GM23248 (cell line): ENCODE data around the gene FSTL4. TPM values are rescaled to one million over a fixed set of nuclear protein-coding genes. Genes with fewer than 3 reads are reported as not detected.

Source experiments
- DNase-seq: peaks from one replicate; pipeline ENCODE4 v3.0.0-alpha.2; 2015
- H2AFZ ChIP-seq: fragments of 200-600 bp; sonication (generic); 2 replicates; pipeline ENCODE4 v1.6.1; 2016; ENCODE audit warnings: antibody characterized with exemption
- H3F3A ChIP-seq: fragments of 200-600 bp; sonication (generic); 2 replicates; pipeline ENCODE4 v1.6.1; 2016; ENCODE audit warnings: mild to moderate bottlenecking, antibody characterized with exemption, mixed run types; ENCODE audit not compliant: insufficient read depth
- H3K27ac ChIP-seq: fragments of 200-600 bp; sonication (generic); 2 replicates; pipeline ENCODE4 v1.5.1; 2016; ENCODE audit warnings: mild to moderate bottlenecking
- H3K27me3 ChIP-seq: fragments of 200-600 bp; sonication (generic); replicated peaks from 2 replicates; pipeline ENCODE4 v1.6.1; 2016; ENCODE audit warnings: mild to moderate bottlenecking; ENCODE audit not compliant: insufficient read depth
- H3K36me3 ChIP-seq: fragments of 200-600 bp; sonication (generic); 2 replicates; pipeline ENCODE4 v1.6.1; 2016; ENCODE audit warnings: low read depth, mild to moderate bottlenecking
- H3K4me1 ChIP-seq: fragments of 200-600 bp; sonication (generic); 2 replicates; pipeline ENCODE4 v1.6.1; 2016; ENCODE audit warnings: mild to moderate bottlenecking; ENCODE audit not compliant: insufficient read depth
- H3K4me2 ChIP-seq: fragments of 200-600 bp; sonication (generic); one replicate; pipeline ENCODE4 v1.6.1; 2016; ENCODE audit warnings: mild to moderate bottlenecking; ENCODE audit not compliant: unreplicated experiment
- H3K4me3 ChIP-seq: fragments of 200-600 bp; sonication (generic); 2 replicates; pipeline ENCODE4 v1.5.1; 2016; ENCODE audit warnings: mild to moderate bottlenecking
- H3K79me2 ChIP-seq: fragments of 200-600 bp; sonication (generic); 2 replicates; pipeline ENCODE4 v1.6.1; 2016; ENCODE audit warnings: mild to moderate bottlenecking; ENCODE audit not compliant: insufficient read depth
- H3K9ac ChIP-seq: fragments of 200-600 bp; sonication (generic); 2 replicates; pipeline ENCODE4 v1.6.1; 2016; ENCODE audit warnings: mild to moderate bottlenecking
- H3K9me2 ChIP-seq: fragments of 200-600 bp; sonication (generic); 2 replicates; pipeline ENCODE4 v1.6.1; 2016; ENCODE audit warnings: mixed run types, mild to moderate bottlenecking, moderate library complexity; ENCODE audit not compliant: insufficient read depth
- H3K9me3 ChIP-seq: fragments of 200-600 bp; sonication (generic); one replicate; pipeline ENCODE4 v1.6.1; 2017; ENCODE audit warnings: low read depth
- H4K20me1 ChIP-seq: fragments of 200-600 bp; sonication (generic); 2 replicates; pipeline ENCODE4 v1.6.0; 2016; ENCODE audit not compliant: insufficient read depth
- EZH2 ChIP-seq: fragments of 200-600 bp; sonication (generic); IDR thresholded peaks from 2 replicates; pipeline ENCODE4 v1.6.1; 2018; ENCODE audit warnings: antibody characterized with exemption, mild to moderate bottlenecking; ENCODE audit not compliant: insufficient read depth, poor library complexity, severe bottlenecking
- EZH2phosphoT487 ChIP-seq: fragments of 200-600 bp; sonication (generic); IDR thresholded peaks from 2 replicates; pipeline ENCODE4 v1.6.1; 2018; ENCODE audit warnings: antibody characterized with exemption, moderate library complexity, mild to moderate bottlenecking, low read depth; ENCODE audit not compliant: insufficient read depth
- WGBS, 2 experiments: methylation state at CpG; one replicate each; pipeline ENCODE4 v1.1.6; 2015 to 2017; ENCODE audit warnings: low lambda C conversion rate in 2 of 2, low coverage in 1 of 2; ENCODE audit errors: missing lambda C conversion rate in 2 of 2; 5-methylcytosine and 5-hydroxymethylcytosine counted together
- in situ Hi-C: fragments of 300-500 bp; cut with MboI; formaldehyde crosslinking; loops from 2 replicates; pipeline ENCODE4 v1.15.0; 2020
- polyA plus RNA-seq: library from polyadenylated mRNA; unstranded; fragments of >200 nt; fragmentation: Nextera tagmentation; extraction: Ambion mirVana; gene quantifications from 2 replicates; pipeline ENCODE4 v1.2.1, GENCODE V29; 2016
- total RNA-seq: library from RNA; depleted of rRNA; stranded (reverse); fragments of >200 nt; shearing (Covaris generic); gene quantifications from 2 replicates; pipeline ENCODE4 v1.2.3, GENCODE V29; 2014

FSTL4 gene
- total and polyA plus RNA-seq, 2 experiments from 2014 or later, result not detected

DNA sequence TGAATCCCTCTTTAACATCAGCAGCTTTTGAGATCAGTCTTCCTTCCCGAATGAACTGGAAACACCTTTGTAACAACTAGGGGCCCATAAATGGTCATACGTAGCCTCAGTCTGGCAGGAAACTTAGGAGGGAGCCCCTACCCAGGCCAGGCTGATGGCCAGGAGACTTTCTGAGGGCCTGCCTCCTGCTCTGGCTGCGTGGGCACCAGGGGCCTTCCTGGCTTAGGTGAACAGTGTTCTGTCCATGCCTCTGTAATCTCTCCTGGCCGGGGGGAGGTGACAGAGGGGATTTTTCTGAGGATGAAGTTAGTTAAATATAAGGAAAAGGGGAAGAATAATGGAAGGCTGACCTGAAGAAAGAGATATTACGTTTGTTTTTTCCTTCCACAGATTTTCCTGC lies 843 bp upstream of the FSTL4 start:
- H3K36me3 ChIP-seq, result no peaks in the 10 kb centered on the region
- no peaks in the 10 kb centered on the region for H3K79me2 ChIP-seq
- TF ChIP-seq EZH2 (peak; percentile 54), EZH2phosphoT487 (no peak)
- peaks cover 67% of the 10 kb centered on the region for H3K27me3 ChIP-seq
- no peak for DNase-seq
- H3K9me3 ChIP-seq, result no peaks in the 10 kb centered on the region
- no peak overlapping the region for H3K27ac ChIP-seq
- H3F3A ChIP-seq, result no peaks in the 10 kb centered on the region
- no peak overlapping the region for H3K4me2 ChIP-seq
- no peak overlapping the region for H2AFZ ChIP-seq
- H3K4me3 ChIP-seq, result no peak overlapping the region
- no peaks in the 10 kb centered on the region for H3K4me1 ChIP-seq
- whole genome bisulfite sequencing, 2 experiments, result 52 to 57% methylated on average over 5 of the region's 5 CpGs
- in situ Hi-C loops, result no loop called here
- no peaks in the 10 kb centered on the region for H3K9me2 ChIP-seq
- H3K9ac ChIP-seq, result no peak overlapping the region
- H4K20me1 ChIP-seq, result no peaks in the 10 kb centered on the region

DNA sequence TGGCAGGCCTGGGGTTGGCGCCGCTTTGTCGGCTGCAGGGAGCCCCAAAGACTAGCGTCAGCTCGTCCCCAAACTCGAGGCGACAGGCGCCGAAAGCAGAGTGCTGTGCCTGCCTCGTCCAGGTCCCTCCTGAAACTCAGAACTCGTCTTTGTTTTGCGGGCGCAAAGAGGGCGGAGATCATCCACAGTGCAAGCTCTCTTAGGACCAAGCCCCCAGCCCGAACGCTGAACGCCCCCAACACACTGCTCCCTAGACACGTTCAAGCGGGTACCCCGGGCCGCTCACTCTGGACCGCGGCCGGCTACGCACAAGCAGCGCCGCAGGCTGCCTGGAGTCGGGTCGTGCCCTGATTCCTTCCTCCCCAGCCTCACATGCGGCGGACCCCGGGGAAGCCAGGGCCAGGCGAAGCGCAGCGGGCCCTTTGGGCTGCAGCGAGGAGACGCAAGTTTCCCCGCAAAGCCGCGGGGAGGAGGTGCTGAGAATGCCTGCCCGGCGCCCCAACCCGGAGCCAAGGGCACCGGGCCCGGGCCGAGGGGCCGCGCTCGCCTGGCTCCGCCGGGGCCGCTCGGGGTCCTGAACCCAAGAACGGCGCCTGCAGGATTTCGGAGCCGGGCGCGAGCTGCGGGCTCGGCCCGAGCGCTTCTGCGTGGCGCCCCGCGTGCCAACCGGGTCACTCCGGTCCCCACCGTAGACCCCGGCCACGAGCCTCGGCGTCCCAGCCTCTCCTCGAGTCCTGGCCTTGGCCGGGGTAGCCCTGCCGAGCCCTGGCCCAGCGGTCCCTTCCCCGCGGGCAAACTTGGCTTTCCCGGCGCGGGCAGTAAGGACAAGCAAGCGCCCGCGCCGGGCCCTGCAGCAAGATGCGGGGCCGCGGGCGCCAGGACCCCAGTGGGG lies 738 bp downstream of the FSTL4 start:
- Histone ChIP-seq H4K20me1 (no peaks in the 10 kb centered on the region), H3K4me1 (no peaks in the 10 kb centered on the region), H3K9me3 (no peaks in the 10 kb centered on the region), H3K9me2 (no peaks in the 10 kb centered on the region), H3F3A (no peaks in the 10 kb centered on the region), H3K36me3 (no peaks in the 10 kb centered on the region), H3K9ac (no peak overlapping the region), H3K4me2 (no peak overlapping the region), H3K27me3 (peaks cover 72% of the 10 kb centered on the region), H2AFZ (no peak overlapping the region), H3K27ac (no peak overlapping the region), H3K4me3 (no peak overlapping the region), H3K79me2 (no peaks in the 10 kb centered on the region)
- in situ Hi-C loops, result no loop called here
- WGBS, 2 experiments, result 3 to 4% methylated on average over 48 to 75 of the region's 91 CpGs
- TF ChIP-seq EZH2phosphoT487 (0 out of 2 replicates have a peak, but pooled peaks have one; percentile 19), EZH2 (peak; percentile 88)
- no peak for DNase-seq

- no peaks in the 10 kb centered on the region for H4K20me1 ChIP-seq
- in situ Hi-C loops, result no loop called here
- H3K4me1 ChIP-seq, result no peaks in the 10 kb centered on the region
- no peaks in the 10 kb centered on the region for H3F3A ChIP-seq
- WGBS, 2 experiments, result 4 to 5% methylated on average over 34 to 57 of the region's 57 CpGs
- H3K4me3 ChIP-seq, result no peak overlapping the region
- no peak overlapping the region for H3K9ac ChIP-seq
- no peak for TF ChIP-seq EZH2
- no peak for TF ChIP-seq EZH2phosphoT487
- peaks cover 72% of the 10 kb centered on the region for H3K27me3 ChIP-seq
- H3K79me2 ChIP-seq, result no peaks in the 10 kb centered on the region
- DNase-seq, result peak; percentile 65
- no peaks in the 10 kb centered on the region for H3K36me3 ChIP-seq
- H3K9me3 ChIP-seq, result no peaks in the 10 kb centered on the region
- no peak overlapping the region for H3K4me2 ChIP-seq
- no peaks in the 10 kb centered on the region for H3K9me2 ChIP-seq
- H2AFZ ChIP-seq, result no peak overlapping the region
- no peak overlapping the region for H3K27ac ChIP-seq
These were observed 1.6 kb downstream of the FSTL4 start for GRCh38 chr5:133610489-133611356.

GRCh38 chr5:133607451-133607850 lies 4.9 kb downstream of the FSTL4 start:
- 29 to 41% methylated on average over 6 of the region's 6 CpGs for WGBS, 2 experiments
- Histone ChIP-seq H3K4me3 (no peak overlapping the region), H3K27me3 (peaks cover 54% of the 10 kb centered on the region), H3F3A (no peaks in the 10 kb centered on the region), H3K27ac (no peak overlapping the region), H4K20me1 (no peaks in the 10 kb centered on the region), H3K4me2 (no peak overlapping the region), H3K36me3 (no peaks in the 10 kb centered on the region), H3K9me3 (no peaks in the 10 kb centered on the region), H2AFZ (no peak overlapping the region), H3K9me2 (no peaks in the 10 kb centered on the region), H3K4me1 (no peaks in the 10 kb centered on the region), H3K79me2 (no peaks in the 10 kb centered on the region), H3K9ac (no peak overlapping the region)
- TF ChIP-seq EZH2phosphoT487, result no peak
- DNase-seq, result no peak
- in situ Hi-C loops, result no loop called here
